Endothelial cell of umbilical vein (primary cell): ENCODE measurements around the gene TRIM24. TPM values are rescaled to one million over a fixed set of nuclear protein-coding genes. Genes with fewer than 3 reads are reported as not detected.

ENCODE experiments used
- BruUV-seq: library from RNA; stranded (reverse); fragments of 400-500 nt; replicated peaks from 2 replicates; lab custom pipeline; 2021; lab: Mats Ljungman, UMichigan
- CTCF ChIA-PET: fragments of 300-600, 350-600 bp; sonication (Branson Sonifier 250); formaldehyde crosslinking; loops from one replicate; lab custom pipeline; 2021; ENCODE audit warnings: antibody characterized with exemption, inconsistent platforms; lab: Charles Lee
- POLR2A ChIA-PET: fragments of 300-600, 350-600 bp; sonication (Branson Sonifier 250); formaldehyde crosslinking; loops from one replicate; lab custom pipeline; 2021; ENCODE audit warnings: antibody characterized with exemption, inconsistent platforms; lab: Charles Lee
- DNase-seq: peaks from one replicate; pipeline ENCODE4 v3.0.0-alpha.2; 2011; ENCODE audit warnings: low read depth, low spot score
- FAIRE-seq: peaks from 2 replicates; lab custom pipeline; 2011; peaks lifted over from hg19 to GRCh38; lab: Jason Lieb, UNC
- H2AFZ ChIP-seq: 2 replicates; pipeline ENCODE4 v1.6.0; 2012; ENCODE audit warnings: low read depth, low read length, control low read depth, inconsistent platforms
- H3K27ac ChIP-seq: 2 replicates; pipeline ENCODE4 v1.5.1; 2011; ENCODE audit warnings: low read depth, mild to moderate bottlenecking, control low read depth, low read length, moderate library complexity; ENCODE audit not compliant: insufficient read depth
- H3K27me3 ChIP-seq, 2 experiments: 2 replicates each; pipeline versions ENCODE4 v1.6.0 to v1.6.1; 2011; ENCODE audit warnings: low read length in 2 of 2, mixed read lengths in 1 of 2; ENCODE audit not compliant: control insufficient read depth in 2 of 2, insufficient read depth in 2 of 2
- H3K36me3 ChIP-seq, 2 experiments: 2 replicates in 1 of 2; 3 replicates in 1 of 2; pipeline ENCODE4 v1.5.1; 2011; ENCODE audit warnings: low read length in 2 of 2, mild to moderate bottlenecking in 1 of 2, moderate library complexity in 1 of 2; ENCODE audit not compliant: control insufficient read depth in 2 of 2, insufficient read depth in 2 of 2; ENCODE audit errors: extremely low read depth in 1 of 2
- H3K4me1 ChIP-seq: 3 replicates; pipeline ENCODE4 v1.5.1; 2011; ENCODE audit warnings: mild to moderate bottlenecking, low read length; ENCODE audit not compliant: control insufficient read depth, insufficient read depth; ENCODE audit errors: extremely low read depth
- H3K4me2 ChIP-seq: 2 replicates; pipeline ENCODE4 v1.6.1; 2011; ENCODE audit warnings: low read length, control low read depth, mixed read lengths; ENCODE audit not compliant: insufficient read depth
- H3K4me3 ChIP-seq, 3 experiments: fragments of 200-600 bp in 1 of 3; sonication (generic), shearing (Covaris generic) in 1 of 3; replicated peaks in 1 of 3; 2 replicates each; pipeline ENCODE4 v1.5.1; 2011 to 2016; ENCODE audit warnings: control low read depth in 3 of 3, low read length in 3 of 3, mild to moderate bottlenecking in 2 of 3, inconsistent platforms in 1 of 3, low read depth in 1 of 3, moderate library complexity in 1 of 3; ENCODE audit not compliant: insufficient read depth in 1 of 3
- H3K79me2 ChIP-seq: 2 replicates; pipeline ENCODE4 v1.6.0; 2012; ENCODE audit warnings: low read length, inconsistent platforms; ENCODE audit not compliant: control insufficient read depth, insufficient read depth
- H3K9ac ChIP-seq: replicated peaks from 2 replicates; pipeline ENCODE3; 2011; ENCODE audit warnings: low read length, control low read depth; ENCODE audit not compliant: insufficient read depth; ENCODE audit errors: extremely low read depth
- H3K9me1 ChIP-seq: replicated peaks from 3 replicates; pipeline ENCODE4 v1.6.0; 2011; ENCODE audit warnings: mild to moderate bottlenecking, low read length; ENCODE audit not compliant: control insufficient read depth, insufficient read depth; ENCODE audit errors: extremely low read depth
- H3K9me3 ChIP-seq: replicated peaks from 2 replicates; pipeline ENCODE4 v1.5.1; 2012; ENCODE audit warnings: low read length, inconsistent platforms; ENCODE audit not compliant: control insufficient read depth, insufficient read depth
- H4K20me1 ChIP-seq: replicated peaks from 2 replicates; pipeline ENCODE3; 2011; ENCODE audit warnings: mild to moderate bottlenecking, low read length; ENCODE audit not compliant: control insufficient read depth, insufficient read depth; ENCODE audit errors: extremely low read depth
- EZH2 ChIP-seq: IDR thresholded peaks from 2 replicates; pipeline ENCODE4 v1.6.1; 2012; ENCODE audit warnings: borderline replicate concordance, low read depth, mild to moderate bottlenecking, moderate library complexity, low read length, inconsistent platforms; ENCODE audit not compliant: severe bottlenecking
- FOS ChIP-seq: IDR thresholded peaks from 2 replicates; pipeline ENCODE4 v1.6.1; 2011; ENCODE audit warnings: mild to moderate bottlenecking, low read length, moderate library complexity, borderline replicate concordance; ENCODE audit not compliant: insufficient read depth
- GATA2 ChIP-seq: IDR thresholded peaks from 2 replicates; pipeline ENCODE4 v1.7.0; 2011; ENCODE audit warnings: low read depth, mild to moderate bottlenecking, moderate library complexity, mixed read lengths, low read length; ENCODE audit not compliant: insufficient read length, insufficient read depth
- JUN ChIP-seq: IDR thresholded peaks from 2 replicates; pipeline ENCODE4 v1.6.1; 2011; ENCODE audit warnings: borderline replicate concordance, low read depth; ENCODE audit not compliant: insufficient read length, insufficient read depth
- MYC ChIP-seq: IDR thresholded peaks from one replicate; pipeline ENCODE4 v1.6.1; 2011; ENCODE audit warnings: mild to moderate bottlenecking, low read depth, low read length
- POLR2A ChIP-seq: IDR thresholded peaks from 2 replicates; pipeline ENCODE4 v1.6.1; 2012; ENCODE audit warnings: low read depth, mild to moderate bottlenecking, control low read depth, low read length
- POLR2AphosphoS5 ChIP-seq: IDR thresholded peaks from 2 replicates; pipeline ENCODE4 v1.6.1; 2012; ENCODE audit warnings: low read depth, mild to moderate bottlenecking, control low read depth, low read length, moderate library complexity; ENCODE audit not compliant: insufficient read depth
- dilution Hi-C: fragments of 300-500 bp; cut with MboI; formaldehyde crosslinking; loops from one replicate; pipeline ENCODE4 v1.15.0; 2019; ENCODE audit warnings: low sequenced_read_pairs; ENCODE audit not compliant: extremely low pct_ligation_motif_present
- intact Hi-C: fragments of 100-400 bp; cut with micrococcal nuclease; formaldehyde crosslinking; loops from one replicate; pipeline ENCODE4 v1.10.0; 2022
- polyA plus RNA-seq, 4 experiments: library from polyadenylated mRNA; depleted of rRNA in 3 of 4; stranded (reverse) in 3 of 4; unstranded in 1 of 4; fragments of >200 nt; gene quantifications; 2 replicates each; pipeline versions ENCODE4 v1.2.1 to v1.2.3, GENCODE V29; 2011 to 2012; ENCODE audit warnings: missing spikeins in 1 of 4
- total RNA-seq: library from RNA; stranded (reverse); gene quantifications from 2 replicates; pipeline ENCODE4 v1.2.3, GENCODE V29; 2021
- TF ChIP-seq, protein P1 (sequence below): IDR thresholded peaks from 2 replicates; pipeline ENCODE4 v1.6.1; 2011; ENCODE audit not compliant: insufficient read depth, insufficient read length
- TF ChIP-seq, protein P2 (sequence below), 2 donors: IDR thresholded peaks; 1 replicate in 1 of 2; 2 replicates in 1 of 2; pipeline ENCODE4 v1.5.1; 2011; ENCODE audit warnings: low read length in 2 of 2, mild to moderate bottlenecking in 2 of 2, moderate library complexity in 2 of 2, control low read depth in 1 of 2, inconsistent platforms in 1 of 2, low read depth in 1 of 2; ENCODE audit not compliant: insufficient read depth in 1 of 2; ENCODE audit errors: extremely low read depth in 1 of 2

TRIM24 gene
- total and polyA plus RNA-seq, 2 donors (not counting 3 experiments of a cell fraction or from before 2014, with no cell fraction given), result 9.1 to 26.1 TPM

DNA sequence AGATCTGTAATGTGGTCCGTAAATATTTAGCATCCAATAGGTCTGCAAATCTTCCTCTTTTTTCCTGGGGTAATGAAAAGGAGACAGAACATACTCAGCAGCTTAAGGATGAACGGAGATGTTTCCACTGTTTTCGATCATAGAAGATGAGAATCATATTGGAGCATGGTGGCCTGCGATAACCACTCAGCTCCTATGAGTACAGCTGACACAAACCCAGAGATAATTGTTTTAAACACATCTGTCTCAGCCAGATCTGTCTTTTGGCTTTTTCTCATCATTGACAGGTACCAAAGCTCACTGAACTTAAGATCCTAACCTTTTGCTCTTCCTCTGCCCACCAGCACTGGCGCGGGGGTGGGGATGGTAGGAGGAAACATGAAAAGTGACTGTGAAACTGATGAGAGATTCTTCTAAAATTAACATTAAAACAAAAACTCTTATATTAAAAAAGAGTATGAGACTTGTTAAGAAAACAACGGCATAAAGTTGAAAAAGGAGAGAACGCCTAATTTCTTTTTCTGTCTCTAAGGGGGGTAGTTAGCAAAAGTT, 170.1 kb downstream of the TRIM24 start:
- TF ChIP-seq, protein P1, sequence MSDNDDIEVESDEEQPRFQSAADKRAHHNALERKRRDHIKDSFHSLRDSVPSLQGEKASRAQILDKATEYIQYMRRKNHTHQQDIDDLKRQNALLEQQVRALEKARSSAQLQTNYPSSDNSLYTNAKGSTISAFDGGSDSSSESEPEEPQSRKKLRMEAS, result no peak
- no peak for TF ChIP-seq MYC
- no peak for TF ChIP-seq GATA2
- TF ChIP-seq JUN, result no peak
- TF ChIP-seq, protein P2, sequence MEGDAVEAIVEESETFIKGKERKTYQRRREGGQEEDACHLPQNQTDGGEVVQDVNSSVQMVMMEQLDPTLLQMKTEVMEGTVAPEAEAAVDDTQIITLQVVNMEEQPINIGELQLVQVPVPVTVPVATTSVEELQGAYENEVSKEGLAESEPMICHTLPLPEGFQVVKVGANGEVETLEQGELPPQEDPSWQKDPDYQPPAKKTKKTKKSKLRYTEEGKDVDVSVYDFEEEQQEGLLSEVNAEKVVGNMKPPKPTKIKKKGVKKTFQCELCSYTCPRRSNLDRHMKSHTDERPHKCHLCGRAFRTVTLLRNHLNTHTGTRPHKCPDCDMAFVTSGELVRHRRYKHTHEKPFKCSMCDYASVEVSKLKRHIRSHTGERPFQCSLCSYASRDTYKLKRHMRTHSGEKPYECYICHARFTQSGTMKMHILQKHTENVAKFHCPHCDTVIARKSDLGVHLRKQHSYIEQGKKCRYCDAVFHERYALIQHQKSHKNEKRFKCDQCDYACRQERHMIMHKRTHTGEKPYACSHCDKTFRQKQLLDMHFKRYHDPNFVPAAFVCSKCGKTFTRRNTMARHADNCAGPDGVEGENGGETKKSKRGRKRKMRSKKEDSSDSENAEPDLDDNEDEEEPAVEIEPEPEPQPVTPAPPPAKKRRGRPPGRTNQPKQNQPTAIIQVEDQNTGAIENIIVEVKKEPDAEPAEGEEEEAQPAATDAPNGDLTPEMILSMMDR (IDR thresholded peaks at IDR 0.05; ENCODE audit: extremely low read depth in 1 of 2, insufficient read depth in 1 of 2, low read depth in 1 of 2, low read length in 2 of 2), result no peak
- no peak for TF ChIP-seq POLR2AphosphoS5
- no peak for TF ChIP-seq FOS
- no peak for TF ChIP-seq EZH2
- TF ChIP-seq POLR2A, result no peak
- BruUV-seq, result no TSS peak
- no peak for DNase-seq
- H3K9me1 ChIP-seq, result no peaks in the 10 kb centered on the region
- H3K79me2 ChIP-seq, result no peaks in the 10 kb centered on the region
- no peaks in the 10 kb centered on the region for H3K27me3 ChIP-seq
- FAIRE-seq, result no peak
- no peaks in the 10 kb centered on the region for H4K20me1 ChIP-seq
- H3K9me3 ChIP-seq, result no peaks in the 10 kb centered on the region
- CTCF ChIA-PET, result no interaction called here
- no peak overlapping the region for H3K4me3 ChIP-seq
- no peak overlapping the region for H3K27ac ChIP-seq
- intact Hi-C loops, result no loop called here
- H3K4me1 ChIP-seq, result no peaks in the 10 kb centered on the region
- POLR2A ChIA-PET, result no interaction called here
- no peak overlapping the region for H3K9ac ChIP-seq
- no peaks in the 10 kb centered on the region for H3K36me3 ChIP-seq
- dilution Hi-C loops, result no loop called here
- H2AFZ ChIP-seq, result no peak overlapping the region
- no peak overlapping the region for H3K4me2 ChIP-seq
